Gastroesophageal sphincter (tissue), 4 donors: ENCODE measurements around the gene NLRP5. TPM values are rescaled to one million over a fixed set of nuclear protein-coding genes. Genes with fewer than 3 reads are reported as not detected.
A peak's percentile ranks its signal among the peaks of the same experiment; 100 is the strongest.

Experiments used
- ATAC-seq: fragments of 150-250 bp; one replicate; pipeline ENCODE4 v1.9.1; 2016; ENCODE audit warnings: mild to moderate bottlenecking, moderate library complexity
- H3K27ac ChIP-seq, 4 donors: fragments of 200-600 bp; sonication (generic) in 3 of 4; 1 replicate in 3 of 4; 2 replicates in 1 of 4; pipeline ENCODE4 v1.5.1; 2016 to 2019
- H3K27me3 ChIP-seq: fragments of 200-600 bp; sonication (generic); one replicate; pipeline ENCODE4 v1.5.1; 2019
- H3K36me3 ChIP-seq, 2 donors: fragments of 200-600 bp; sonication (generic); one replicate each; pipeline ENCODE4 v1.5.1; 2019; ENCODE audit warnings: control low read depth in 1 of 2
- H3K4me1 ChIP-seq, 3 donors: fragments of 200-600 bp; sonication (generic); 1 replicate in 2 of 3; 2 replicates in 1 of 3; pipeline ENCODE4 v1.5.1; 2016 to 2019; ENCODE audit warnings: control low read depth in 2 of 3
- H3K4me3 ChIP-seq, 2 donors: fragments of 200-600 bp; sonication (generic); one replicate each; pipeline ENCODE4 v1.5.1; 2019; ENCODE audit warnings: mild to moderate bottlenecking in 1 of 2, moderate library complexity in 1 of 2
- H3K9me3 ChIP-seq, 3 donors: fragments of 200-600 bp; sonication (generic); one replicate each; pipeline ENCODE4 v1.5.1; 2017 to 2019; ENCODE audit warnings: control low read depth in 2 of 3
- CTCF ChIP-seq, 4 experiments: fragments of 200-600 bp in 2 of 4; fragments of 450-650 bp in 2 of 4; sonication (generic) in 1 of 4; IDR thresholded peaks; one replicate each; pipeline ENCODE4 v1.5.1; 2017 to 2019; ENCODE audit warnings: antibody characterized with exemption in 4 of 4, mild to moderate bottlenecking in 2 of 4, moderate library complexity in 2 of 4
- EP300 ChIP-seq: sonication (generic); formaldehyde crosslinking; IDR thresholded peaks from one replicate; pipeline ENCODE4 v1.6.1; 2017; ENCODE audit warnings: antibody characterized with exemption, mild to moderate bottlenecking
- POLR2A ChIP-seq, 2 donors: fragments of 450-650 bp; IDR thresholded peaks; one replicate each; pipeline ENCODE4 v1.6.1; 2017; ENCODE audit warnings: antibody characterized with exemption in 2 of 2, mild to moderate bottlenecking in 2 of 2, moderate library complexity in 1 of 2
- POLR2AphosphoS5 ChIP-seq: sonication (generic); formaldehyde crosslinking; IDR thresholded peaks from one replicate; pipeline ENCODE4 v1.6.1; 2017; ENCODE audit warnings: antibody characterized with exemption
- WGBS, 2 donors: methylation state at CpG; one replicate each; pipeline ENCODE4 v1.1.5; 2018; ENCODE audit warnings: low coverage in 1 of 2; 5-methylcytosine and 5-hydroxymethylcytosine counted together
- small RNA-seq, 4 donors: library from RNA; depleted of rRNA; stranded (forward); fragments of <200 nt; gene quantifications; one replicate each; pipeline ENCODE3, GENCODE V24; 2016
- total RNA-seq, 4 donors: library from RNA; depleted of rRNA; stranded (reverse); fragments of >200 nt; gene quantifications; one replicate each; pipeline ENCODE4 v1.1.0, GENCODE V29; 2016

Gene NLRP5
- total RNA-seq, 4 donors from 2014 or later = not detected

- Histone ChIP-seq H3K27ac (peak overlapping the region; percentile 12 to 87 (median 84)), H3K36me3 (no peaks in the 10 kb centered on the region), H3K4me3 (peak overlapping the region; percentile 3 to 42), H3K4me1 (peaks cover 12 to 94% (median 82%) of the 10 kb centered on the region in 3 donors), H3K27me3 (no peaks in the 10 kb centered on the region), H3K9me3 (no peaks in the 10 kb centered on the region)
- WGBS, 2 donors = 0 to 9% methylated on average over 10 to 12 of the region's 24 CpGs
- TF ChIP-seq POLR2A (IDR thresholded peaks at IDR 0.05) = no peak
- TF ChIP-seq CTCF (IDR thresholded peaks at IDR 0.05) = no peak
- no peak for TF ChIP-seq POLR2AphosphoS5
- TF ChIP-seq EP300 = no peak
- no peak for ATAC-seq
Observed at GRCh38 chr19:56108447-56109195, 122.0 kb downstream of the NLRP5 start.

- H3K9me3 ChIP-seq = no peaks in the 10 kb centered on the region
- H3K4me1 ChIP-seq = peaks cover 12 to 100% (median 88%) of the 10 kb centered on the region in 3 donors
- no peak for TF ChIP-seq POLR2A (IDR thresholded peaks at IDR 0.05)
- TF ChIP-seq POLR2AphosphoS5 = no peak
- no peak for TF ChIP-seq EP300
- no peak for TF ChIP-seq CTCF (IDR thresholded peaks at IDR 0.05)
- ATAC-seq = no peak
- H3K27ac ChIP-seq = peak overlapping the region; percentile 12 to 87 (median 84)
- 22 to 45% methylated on average over 8 to 10 of the region's 13 CpGs for WGBS, 2 donors
- H3K36me3 ChIP-seq = no peaks in the 10 kb centered on the region
- no peaks in the 10 kb centered on the region for H3K27me3 ChIP-seq
- H3K4me3 ChIP-seq = peak overlapping the region; percentile 3 to 42
Observed at GRCh38 chr19:56109226-56109625, 122.7 kb downstream of the NLRP5 start.

- peak overlapping the region; percentile 35 to 87 (median 84) for H3K27ac ChIP-seq
- no peaks in the 10 kb centered on the region for H3K36me3 ChIP-seq
- WGBS, 2 donors = 24% methylated on average over 5 of the region's 12 CpGs; no CpG with 5 or more reads in 1 of the 2 donors
- ATAC-seq = peak; percentile 52
- H3K27me3 ChIP-seq = no peaks in the 10 kb centered on the region
- peaks cover 12 to 100% (median 89%) of the 10 kb centered on the region in 3 donors for H3K4me1 ChIP-seq
- no peaks in the 10 kb centered on the region for H3K9me3 ChIP-seq
- TF ChIP-seq POLR2AphosphoS5 (no peak), CTCF (IDR thresholded peaks at IDR 0.05) (no peak), EP300 (no peak), POLR2A (IDR thresholded peaks at IDR 0.05) (no peak)
- H3K4me3 ChIP-seq = peak overlapping the region in 1 of 2 donors; percentile 0
Observed at GRCh38 chr19:56110515-56111448, 124.2 kb downstream of the NLRP5 start.

Small RNA genes within 50 kb of the gene (small RNA-seq; reads per million reads assigned to genes)
- 0 reads per million in 4 donors for gene RF00019

Other genes starting within 250 kb of the NLRP5 start
- not detected for gene NLRP9, start 248.4 kb upstream of the NLRP5 start, total RNA-seq
- not detected for gene RFPL4A, start 227.7 kb upstream of the NLRP5 start, total RNA-seq
- gene RFPL4AL1, start 217.7 kb upstream of the NLRP5 start, total RNA-seq = not detected
- not detected for gene NLRP11, start 154.8 kb upstream of the NLRP5 start, total RNA-seq
- gene NLRP4, start 150.2 kb upstream of the NLRP5 start, total RNA-seq = not detected
- not detected for gene NLRP13, start 54.4 kb upstream of the NLRP5 start, total RNA-seq
- gene NLRP8, start 38.9 kb upstream of the NLRP5 start, total RNA-seq = not detected
- gene ZNF787, start 134.5 kb downstream of the NLRP5 start, total RNA-seq = 10 to 100 TPM; 18.6 to 31.8 (median 19.7) TPM
- 10 to 100 TPM; 36.2 to 57.9 (median 41.3) TPM for gene ZNF444, start 154.5 kb downstream of the NLRP5 start, total RNA-seq
- gene GALP, start 189.2 kb downstream of the NLRP5 start, total RNA-seq = not detected
- not detected for gene ZSCAN5B, start 211.0 kb downstream of the NLRP5 start, total RNA-seq
- not detected for gene ZSCAN5C, start 215.5 kb downstream of the NLRP5 start, total RNA-seq